Stimulated activated CD8-positive, alpha-beta memory T cell treated with anti-CD3 and anti-CD28 coated beads, Interleukin-12 subunit alpha, Interleukin-12 subunit beta, amount 100 ng/mL, for 4 hours (primary cell): ENCODE data around the gene SKIL.

Source experiments
- DNase-seq: peaks from one replicate; pipeline ENCODE4 v3.0.0-alpha.2; 2020; ENCODE audit warnings: low read depth

SKIL gene

GRCh38 chr3:170437696-170438407 lies 80.3 kb downstream of the SKIL start:
- no peak for DNase-seq

GRCh38 chr3:170438836-170439235 lies 81.3 kb downstream of the SKIL start:
- DNase-seq = no peak

DNA sequence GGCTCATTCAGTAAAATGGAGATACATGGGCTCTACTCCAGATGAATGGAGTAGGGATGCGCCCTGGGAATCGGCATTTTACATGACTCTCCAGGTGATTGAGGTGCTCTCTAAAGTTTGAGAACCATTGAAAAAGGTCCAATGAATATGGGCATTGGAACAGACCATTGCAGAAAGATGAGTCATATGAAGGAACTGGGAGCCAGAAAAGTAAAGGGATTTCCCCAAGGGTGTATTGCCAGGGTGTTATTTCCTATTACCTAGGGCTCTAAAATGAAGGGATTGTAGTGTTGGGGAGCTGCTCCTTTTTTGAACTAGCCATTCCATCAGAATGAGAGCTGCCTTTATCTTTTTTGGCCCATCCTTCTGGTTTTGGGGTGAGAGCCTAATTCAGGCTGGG lies 82.8 kb downstream of the SKIL start:
- no peak for DNase-seq

DNA sequence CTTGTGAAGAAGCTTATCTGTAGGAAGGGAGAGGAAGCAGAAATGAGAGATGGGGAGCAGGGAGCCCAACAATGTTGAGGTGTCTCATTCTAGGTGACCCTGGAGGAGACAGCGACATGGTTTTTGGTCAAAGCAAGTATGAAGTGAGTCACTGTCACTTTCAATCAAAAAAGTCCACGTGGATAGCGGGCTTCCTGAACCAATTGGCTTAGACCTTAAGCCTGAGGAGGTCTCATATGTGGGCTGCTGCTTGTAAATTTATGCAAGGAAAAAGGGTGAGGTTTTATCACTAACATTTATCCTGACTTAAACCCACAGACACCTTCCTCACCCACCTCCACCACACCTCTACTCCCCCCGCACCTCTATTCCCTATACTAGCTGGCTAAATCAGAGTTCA lies 83.9 kb downstream of the SKIL start:
- no peak for DNase-seq

DNA sequence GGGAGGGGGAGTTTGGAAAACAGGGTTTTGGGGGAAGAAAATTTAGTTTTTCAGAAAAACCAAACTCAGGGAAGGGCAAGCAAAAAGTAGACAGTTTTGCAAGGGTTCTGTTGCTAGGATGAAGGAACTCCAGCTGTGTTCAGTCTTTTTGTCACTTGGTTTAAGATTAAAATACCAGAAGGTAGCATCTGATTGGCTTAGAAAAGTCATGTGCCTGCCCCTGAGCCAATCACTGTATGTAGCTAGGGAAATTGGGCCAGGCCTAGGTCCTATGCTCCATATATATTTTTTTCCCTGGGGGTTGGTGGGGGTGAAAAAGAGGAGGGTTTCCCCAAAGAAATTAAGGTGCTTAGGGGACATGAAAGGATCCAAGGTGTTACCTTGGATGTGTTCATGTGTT lies 85.4 kb downstream of the SKIL start:
- DNase-seq = no peak

- DNase-seq = no peak
Measured at GRCh38 chr3:170443457-170443856, 85.9 kb downstream of the SKIL start.
